GM21423 (cell line): Measurements from ENCODE around the gene RAB11FIP4.
"Not testable (repeated sequence)": the region's sequence is repeated elsewhere in the genome, so short reads cannot be mapped to it uniquely, and the experiment has no call there.

ENCODE experiments used
- ATAC-seq: cut with Tn5 transposase; IDR thresholded peaks from one replicate; pipeline ENCODE4 v1.9.1; 2021; ENCODE audit warnings: mild to moderate bottlenecking, moderate library complexity; ENCODE audit not compliant: unreplicated experiment

RAB11FIP4 gene

GRCh38 chr17:31391496-31391949, at the start of gene RAB11FIP4:
TSS of gene RAB11FIP4 (plus strand) at chr17:31391675. CDS start at chr17:31391853, 178 bp downstream.
- ATAC-seq, result no peak

GRCh38 chr17:31345191-31345747, 46.2 kb upstream of the RAB11FIP4 start:
- ATAC-seq, result not testable (repeated sequence)

GRCh38 chr17:31349454-31349853, 42.0 kb upstream of the RAB11FIP4 start:
- no peak for ATAC-seq

- ATAC-seq, result no peak
Measured at GRCh38 chr17:31355935-31356334, 35.5 kb upstream of the RAB11FIP4 start.

GRCh38 chr17:31357091-31357490, 34.4 kb upstream of the RAB11FIP4 start:
- no peak for ATAC-seq

GRCh38 chr17:31357839-31358394, 33.6 kb upstream of the RAB11FIP4 start:
- ATAC-seq, result no peak

GRCh38 chr17:31364012-31364411, 27.5 kb upstream of the RAB11FIP4 start:
- no peak for ATAC-seq

GRCh38 chr17:31366088-31366487, 25.4 kb upstream of the RAB11FIP4 start:
- no peak for ATAC-seq

GRCh38 chr17:31369266-31369665, 22.2 kb upstream of the RAB11FIP4 start:
- no peak for ATAC-seq

GRCh38 chr17:31371511-31372097, 19.9 kb upstream of the RAB11FIP4 start:
- no peak for ATAC-seq

- ATAC-seq, result peak; percentile 52
Measured at GRCh38 chr17:31373150-31374093, 18.1 kb upstream of the RAB11FIP4 start.

- ATAC-seq, result no peak
Measured at GRCh38 chr17:31374094-31374447, 17.4 kb upstream of the RAB11FIP4 start.

- no peak for ATAC-seq
Measured at GRCh38 chr17:31374503-31374902, 17.0 kb upstream of the RAB11FIP4 start.

GRCh38 chr17:31378638-31379037, 12.8 kb upstream of the RAB11FIP4 start:
- ATAC-seq, result no peak

GRCh38 chr17:31379597-31380205, 11.8 kb upstream of the RAB11FIP4 start:
- no peak for ATAC-seq

GRCh38 chr17:31381165-31381668, 10.3 kb upstream of the RAB11FIP4 start:
- ATAC-seq, result no peak

- not testable (repeated sequence) for ATAC-seq
Measured at GRCh38 chr17:31382668-31383275, 8.7 kb upstream of the RAB11FIP4 start.

- ATAC-seq, result not testable (repeated sequence)
Measured at GRCh38 chr17:31383488-31383887, 8.0 kb upstream of the RAB11FIP4 start.

- ATAC-seq, result no peak
Measured at GRCh38 chr17:31385428-31386285, 5.8 kb upstream of the RAB11FIP4 start.
